HepG2 (cell line): ENCODE results near the gene DLX6. TPM values are rescaled to one million over a fixed set of nuclear protein-coding genes. Genes with fewer than 3 reads are reported as not detected.

Experiments
- ATRX ChIP-seq: sonication (generic); formaldehyde crosslinking; IDR thresholded peaks from 2 replicates; pipeline ENCODE4 v1.4.0; 2020; ENCODE audit warnings: missing genetic modification reagents, borderline replicate concordance
- HMG20A ChIP-seq: IDR thresholded peaks from 2 replicates; pipeline ENCODE4 v1.6.1; 2016; ENCODE audit warnings: borderline replicate concordance
- NKX3-1 ChIP-seq: sonication (generic); formaldehyde crosslinking; IDR thresholded peaks from 2 replicates; pipeline ENCODE4 v1.5.0; 2020; ENCODE audit warnings: missing genetic modification reagents
- NR1H2 ChIP-seq: sonication (generic); formaldehyde crosslinking; IDR thresholded peaks from 2 replicates; pipeline ENCODE4 v1.8.1; 2022; ENCODE audit warnings: low read depth, missing genetic modification reagents, borderline replicate concordance
- SALL1 ChIP-seq: sonication (generic); formaldehyde crosslinking; IDR thresholded peaks from 2 replicates; pipeline ENCODE4 v1.8.0; 2022; ENCODE audit warnings: mild to moderate bottlenecking, missing genetic modification reagents
- TARDBP ChIP-seq: sonication (generic); formaldehyde crosslinking; IDR thresholded peaks from 2 replicates; pipeline ENCODE4 v1.8.0; 2022; ENCODE audit warnings: mild to moderate bottlenecking, missing genetic modification reagents
- ZNF331 ChIP-seq: sonication (generic); formaldehyde crosslinking; IDR thresholded peaks from 2 replicates; pipeline ENCODE4 v1.4.0; 2020; ENCODE audit warnings: missing genetic modification reagents
- ZNF546 ChIP-seq: sonication (generic); formaldehyde crosslinking; conservative IDR thresholded peaks from 2 replicates; pipeline ENCODE4 v1.8.1; 2023; ENCODE audit warnings: mild to moderate bottlenecking, missing genetic modification reagents
- ZNF547 ChIP-seq: sonication (generic); formaldehyde crosslinking; IDR thresholded peaks from 2 replicates; pipeline ENCODE4 v1.5.1; 2020; ENCODE audit warnings: mild to moderate bottlenecking, missing genetic modification reagents
- ZNF563 ChIP-seq: sonication (generic); formaldehyde crosslinking; IDR thresholded peaks from 2 replicates; pipeline ENCODE4 v1.8.0; 2022; ENCODE audit warnings: mild to moderate bottlenecking, moderate library complexity, missing genetic modification reagents
- ZNF766 ChIP-seq: sonication (generic); formaldehyde crosslinking; IDR thresholded peaks from 2 replicates; pipeline ENCODE4 v1.5.0; 2020; ENCODE audit warnings: missing genetic modification reagents, borderline replicate concordance
- ZSCAN20 ChIP-seq: sonication (generic); formaldehyde crosslinking; IDR thresholded peaks from 2 replicates; pipeline ENCODE4 v1.4.0; 2020; ENCODE audit warnings: missing genetic modification reagents, mild to moderate bottlenecking, borderline replicate concordance
- polyA plus RNA-seq, 8 experiments: library from polyadenylated mRNA; depleted of rRNA in 3 of 8; stranded (reverse) in 7 of 8; unstranded in 1 of 8; fragments of >200 nt; fragmentation: Illumina TruSeq in 4 of 8; extraction: Trizol in 4 of 8; gene quantifications; 2 replicates each; pipeline versions ENCODE4 v1.2.1 to v1.2.3, GENCODE V29; 2011 to 2016; ENCODE audit warnings: low read depth in 4 of 8, missing spikeins in 1 of 8, mixed read lengths in 1 of 8; ENCODE audit not compliant: insufficient read depth in 1 of 8
- total RNA-seq, 5 experiments: library from RNA; depleted of rRNA; stranded (reverse); fragments of >200 nt; fragmentation: Illumina TruSeq; extraction: Trizol; gene quantifications; 2 replicates each; pipeline ENCODE4 v1.2.3, GENCODE V29; 2016; ENCODE audit warnings: low read depth in 1 of 5
- TF ChIP-seq, protein P1 (sequence below): sonication (generic); formaldehyde crosslinking; IDR thresholded peaks from 2 replicates; pipeline ENCODE4 v1.4.0; 2020; ENCODE audit warnings: mild to moderate bottlenecking, missing genetic modification reagents, borderline replicate concordance
- TF ChIP-seq, protein P2 (sequence below): sonication (generic); formaldehyde crosslinking; IDR thresholded peaks from 2 replicates; pipeline ENCODE4 v1.8.1; 2023; ENCODE audit warnings: mild to moderate bottlenecking, missing genetic modification reagents
- TF ChIP-seq, protein P3 (sequence below): sonication (generic); formaldehyde crosslinking; IDR thresholded peaks from 2 replicates; pipeline ENCODE4 v1.8.1; 2022; ENCODE audit warnings: mild to moderate bottlenecking, missing genetic modification reagents
- TF ChIP-seq, protein P4 (sequence below): sonication (generic); formaldehyde crosslinking; IDR thresholded peaks from 2 replicates; pipeline ENCODE4 v1.8.0; 2022; ENCODE audit warnings: missing genetic modification reagents, mild to moderate bottlenecking, moderate library complexity, borderline replicate concordance
- TF ChIP-seq, protein P5 (sequence below): sonication (generic); formaldehyde crosslinking; IDR thresholded peaks from 2 replicates; pipeline ENCODE4 v1.4.0; 2020; ENCODE audit warnings: missing genetic modification reagents
- TF ChIP-seq, protein P6 (sequence below): sonication (generic); formaldehyde crosslinking; IDR thresholded peaks from 2 replicates; pipeline ENCODE4 v1.4.0; 2020; ENCODE audit warnings: missing genetic modification reagents

The DLX6 gene
- total and polyA plus RNA-seq, 2 of the 13 experiments (the other 11 are each of a cell fraction or from before 2014, with no cell fraction given) = 3.5 to 5.5 TPM

DNA sequence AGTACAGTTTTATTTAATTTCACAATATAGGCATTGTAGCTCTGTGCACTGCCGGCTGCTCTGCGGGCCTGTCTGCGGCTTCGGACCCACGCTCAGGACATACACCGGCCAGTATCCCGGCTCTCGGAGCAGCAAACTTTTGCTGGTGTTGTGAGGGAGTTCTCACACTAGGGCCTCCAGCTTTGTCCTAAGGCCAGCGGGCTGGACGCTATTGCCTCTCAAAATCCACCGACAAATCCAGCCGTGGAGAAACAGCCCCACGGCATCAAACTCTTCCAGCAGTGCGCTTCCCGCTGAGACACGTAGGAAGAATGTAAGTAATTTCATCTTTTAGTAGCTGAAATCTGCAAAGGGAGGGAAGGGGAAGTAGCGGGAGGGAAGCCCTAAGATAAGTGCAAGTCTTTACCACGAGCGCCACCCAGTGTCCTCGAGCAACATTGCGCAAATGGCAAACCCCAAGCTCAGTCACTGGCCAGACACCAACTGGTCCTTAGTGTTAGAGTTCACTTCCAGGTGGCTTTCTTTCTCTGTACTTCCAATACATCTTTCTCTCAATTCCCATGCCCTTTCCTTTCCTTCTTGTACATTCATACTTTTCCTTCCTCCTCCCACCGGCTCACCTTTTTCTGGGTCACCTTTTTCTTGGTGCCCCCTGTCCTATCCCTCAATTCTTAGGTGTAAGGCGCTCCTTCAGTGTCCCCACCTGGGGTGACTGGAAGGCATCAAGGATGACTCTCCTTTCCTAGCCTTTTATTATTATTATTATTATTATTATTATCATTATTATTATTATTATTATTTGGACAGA, 22.3 kb downstream of the DLX6 start (continued):
- TF ChIP-seq, protein P1, sequence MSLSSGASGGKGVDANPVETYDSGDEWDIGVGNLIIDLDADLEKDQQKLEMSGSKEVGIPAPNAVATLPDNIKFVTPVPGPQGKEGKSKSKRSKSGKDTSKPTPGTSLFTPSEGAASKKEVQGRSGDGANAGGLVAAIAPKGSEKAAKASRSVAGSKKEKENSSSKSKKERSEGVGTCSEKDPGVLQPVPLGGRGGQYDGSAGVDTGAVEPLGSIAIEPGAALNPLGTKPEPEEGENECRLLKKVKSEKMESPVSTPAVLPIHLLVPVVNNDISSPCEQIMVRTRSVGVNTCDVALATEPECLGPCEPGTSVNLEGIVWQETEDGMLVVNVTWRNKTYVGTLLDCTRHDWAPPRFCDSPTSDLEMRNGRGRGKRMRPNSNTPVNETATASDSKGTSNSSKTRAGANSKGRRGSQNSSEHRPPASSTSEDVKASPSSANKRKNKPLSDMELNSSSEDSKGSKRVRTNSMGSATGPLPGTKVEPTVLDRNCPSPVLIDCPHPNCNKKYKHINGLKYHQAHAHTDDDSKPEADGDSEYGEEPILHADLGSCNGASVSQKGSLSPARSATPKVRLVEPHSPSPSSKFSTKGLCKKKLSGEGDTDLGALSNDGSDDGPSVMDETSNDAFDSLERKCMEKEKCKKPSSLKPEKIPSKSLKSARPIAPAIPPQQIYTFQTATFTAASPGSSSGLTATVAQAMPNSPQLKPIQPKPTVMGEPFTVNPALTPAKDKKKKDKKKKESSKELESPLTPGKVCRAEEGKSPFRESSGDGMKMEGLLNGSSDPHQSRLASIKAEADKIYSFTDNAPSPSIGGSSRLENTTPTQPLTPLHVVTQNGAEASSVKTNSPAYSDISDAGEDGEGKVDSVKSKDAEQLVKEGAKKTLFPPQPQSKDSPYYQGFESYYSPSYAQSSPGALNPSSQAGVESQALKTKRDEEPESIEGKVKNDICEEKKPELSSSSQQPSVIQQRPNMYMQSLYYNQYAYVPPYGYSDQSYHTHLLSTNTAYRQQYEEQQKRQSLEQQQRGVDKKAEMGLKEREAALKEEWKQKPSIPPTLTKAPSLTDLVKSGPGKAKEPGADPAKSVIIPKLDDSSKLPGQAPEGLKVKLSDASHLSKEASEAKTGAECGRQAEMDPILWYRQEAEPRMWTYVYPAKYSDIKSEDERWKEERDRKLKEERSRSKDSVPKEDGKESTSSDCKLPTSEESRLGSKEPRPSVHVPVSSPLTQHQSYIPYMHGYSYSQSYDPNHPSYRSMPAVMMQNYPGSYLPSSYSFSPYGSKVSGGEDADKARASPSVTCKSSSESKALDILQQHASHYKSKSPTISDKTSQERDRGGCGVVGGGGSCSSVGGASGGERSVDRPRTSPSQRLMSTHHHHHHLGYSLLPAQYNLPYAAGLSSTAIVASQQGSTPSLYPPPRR (CRISPR knock-in tag) = no peak
- TF ChIP-seq, protein P2, sequence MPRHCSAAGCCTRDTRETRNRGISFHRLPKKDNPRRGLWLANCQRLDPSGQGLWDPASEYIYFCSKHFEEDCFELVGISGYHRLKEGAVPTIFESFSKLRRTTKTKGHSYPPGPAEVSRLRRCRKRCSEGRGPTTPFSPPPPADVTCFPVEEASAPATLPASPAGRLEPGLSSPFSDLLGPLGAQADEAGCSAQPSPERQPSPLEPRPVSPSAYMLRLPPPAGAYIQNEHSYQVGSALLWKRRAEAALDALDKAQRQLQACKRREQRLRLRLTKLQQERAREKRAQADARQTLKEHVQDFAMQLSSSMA (CRISPR knock-in tag) = no peak
- peak; percentile 24; the same call in 1 of the 2 replicates for TF ChIP-seq SALL1
- TF ChIP-seq ZSCAN20 = no peak
- TF ChIP-seq, protein P3, sequence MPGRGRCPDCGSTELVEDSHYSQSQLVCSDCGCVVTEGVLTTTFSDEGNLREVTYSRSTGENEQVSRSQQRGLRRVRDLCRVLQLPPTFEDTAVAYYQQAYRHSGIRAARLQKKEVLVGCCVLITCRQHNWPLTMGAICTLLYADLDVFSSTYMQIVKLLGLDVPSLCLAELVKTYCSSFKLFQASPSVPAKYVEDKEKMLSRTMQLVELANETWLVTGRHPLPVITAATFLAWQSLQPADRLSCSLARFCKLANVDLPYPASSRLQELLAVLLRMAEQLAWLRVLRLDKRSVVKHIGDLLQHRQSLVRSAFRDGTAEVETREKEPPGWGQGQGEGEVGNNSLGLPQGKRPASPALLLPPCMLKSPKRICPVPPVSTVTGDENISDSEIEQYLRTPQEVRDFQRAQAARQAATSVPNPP (CRISPR knock-in tag) = no peak
- TF ChIP-seq, protein P4, sequence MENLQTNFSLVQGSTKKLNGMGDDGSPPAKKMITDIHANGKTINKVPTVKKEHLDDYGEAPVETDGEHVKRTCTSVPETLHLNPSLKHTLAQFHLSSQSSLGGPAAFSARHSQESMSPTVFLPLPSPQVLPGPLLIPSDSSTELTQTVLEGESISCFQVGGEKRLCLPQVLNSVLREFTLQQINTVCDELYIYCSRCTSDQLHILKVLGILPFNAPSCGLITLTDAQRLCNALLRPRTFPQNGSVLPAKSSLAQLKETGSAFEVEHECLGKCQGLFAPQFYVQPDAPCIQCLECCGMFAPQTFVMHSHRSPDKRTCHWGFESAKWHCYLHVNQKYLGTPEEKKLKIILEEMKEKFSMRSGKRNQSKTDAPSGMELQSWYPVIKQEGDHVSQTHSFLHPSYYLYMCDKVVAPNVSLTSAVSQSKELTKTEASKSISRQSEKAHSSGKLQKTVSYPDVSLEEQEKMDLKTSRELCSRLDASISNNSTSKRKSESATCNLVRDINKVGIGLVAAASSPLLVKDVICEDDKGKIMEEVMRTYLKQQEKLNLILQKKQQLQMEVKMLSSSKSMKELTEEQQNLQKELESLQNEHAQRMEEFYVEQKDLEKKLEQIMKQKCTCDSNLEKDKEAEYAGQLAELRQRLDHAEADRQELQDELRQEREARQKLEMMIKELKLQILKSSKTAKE (CRISPR knock-in tag) = no peak
- TF ChIP-seq NKX3-1 = no peak
- TF ChIP-seq HMG20A (CRISPR knock-in tag) = no peak
- TF ChIP-seq, protein P5, sequence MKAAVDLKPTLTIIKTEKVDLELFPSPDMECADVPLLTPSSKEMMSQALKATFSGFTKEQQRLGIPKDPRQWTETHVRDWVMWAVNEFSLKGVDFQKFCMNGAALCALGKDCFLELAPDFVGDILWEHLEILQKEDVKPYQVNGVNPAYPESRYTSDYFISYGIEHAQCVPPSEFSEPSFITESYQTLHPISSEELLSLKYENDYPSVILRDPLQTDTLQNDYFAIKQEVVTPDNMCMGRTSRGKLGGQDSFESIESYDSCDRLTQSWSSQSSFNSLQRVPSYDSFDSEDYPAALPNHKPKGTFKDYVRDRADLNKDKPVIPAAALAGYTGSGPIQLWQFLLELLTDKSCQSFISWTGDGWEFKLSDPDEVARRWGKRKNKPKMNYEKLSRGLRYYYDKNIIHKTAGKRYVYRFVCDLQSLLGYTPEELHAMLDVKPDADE = no peak
- no peak for TF ChIP-seq ATRX (CRISPR knock-in tag)
- TF ChIP-seq NR1H2 (CRISPR knock-in tag) = no peak
- peak; percentile 37; the same call in 1 of the 2 replicates for TF ChIP-seq ZNF331 (CRISPR knock-in tag)
- no peak for TF ChIP-seq ZNF547 (CRISPR knock-in tag)
- TF ChIP-seq ZNF546 (CRISPR knock-in tag) = no peak
- TF ChIP-seq TARDBP (CRISPR knock-in tag) = no peak
- TF ChIP-seq, protein P6, sequence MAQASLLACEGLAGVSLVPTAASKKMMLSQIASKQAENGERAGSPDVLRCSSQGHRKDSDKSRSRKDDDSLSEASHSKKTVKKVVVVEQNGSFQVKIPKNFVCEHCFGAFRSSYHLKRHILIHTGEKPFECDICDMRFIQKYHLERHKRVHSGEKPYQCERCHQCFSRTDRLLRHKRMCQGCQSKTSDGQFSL = no peak
- no peak for TF ChIP-seq ZNF563 (CRISPR knock-in tag)
- TF ChIP-seq ZNF766 (CRISPR knock-in tag) = no peak
